Measurements from ENCODE around the gene GALNT8.

DNA sequence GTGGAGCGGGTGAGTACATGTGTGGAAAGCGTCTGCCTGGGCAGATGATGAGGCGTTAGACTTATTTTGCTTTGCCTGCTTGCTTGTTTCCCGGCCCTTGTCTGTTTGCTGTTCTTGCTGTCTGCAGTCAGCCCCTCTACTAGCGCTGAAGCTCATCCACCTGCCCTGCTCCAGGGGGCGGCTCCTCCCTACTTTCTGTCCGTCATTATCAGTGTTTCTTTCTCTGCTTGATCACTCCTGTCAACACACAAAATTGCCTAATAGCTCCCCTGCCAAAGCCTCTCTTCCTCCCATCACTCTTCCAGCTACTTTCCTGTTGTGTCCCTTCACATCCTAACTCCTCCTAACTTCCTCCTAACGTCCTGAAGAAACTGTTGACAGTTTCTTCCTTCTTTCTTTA is 34.9 kb upstream of the GALNT8 start:
- TF ChIP-seq, protein P1, sequence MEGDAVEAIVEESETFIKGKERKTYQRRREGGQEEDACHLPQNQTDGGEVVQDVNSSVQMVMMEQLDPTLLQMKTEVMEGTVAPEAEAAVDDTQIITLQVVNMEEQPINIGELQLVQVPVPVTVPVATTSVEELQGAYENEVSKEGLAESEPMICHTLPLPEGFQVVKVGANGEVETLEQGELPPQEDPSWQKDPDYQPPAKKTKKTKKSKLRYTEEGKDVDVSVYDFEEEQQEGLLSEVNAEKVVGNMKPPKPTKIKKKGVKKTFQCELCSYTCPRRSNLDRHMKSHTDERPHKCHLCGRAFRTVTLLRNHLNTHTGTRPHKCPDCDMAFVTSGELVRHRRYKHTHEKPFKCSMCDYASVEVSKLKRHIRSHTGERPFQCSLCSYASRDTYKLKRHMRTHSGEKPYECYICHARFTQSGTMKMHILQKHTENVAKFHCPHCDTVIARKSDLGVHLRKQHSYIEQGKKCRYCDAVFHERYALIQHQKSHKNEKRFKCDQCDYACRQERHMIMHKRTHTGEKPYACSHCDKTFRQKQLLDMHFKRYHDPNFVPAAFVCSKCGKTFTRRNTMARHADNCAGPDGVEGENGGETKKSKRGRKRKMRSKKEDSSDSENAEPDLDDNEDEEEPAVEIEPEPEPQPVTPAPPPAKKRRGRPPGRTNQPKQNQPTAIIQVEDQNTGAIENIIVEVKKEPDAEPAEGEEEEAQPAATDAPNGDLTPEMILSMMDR (IDR thresholded peaks at IDR 0.05), result no peak
- TF ChIP-seq POLR2A (IDR thresholded peaks at IDR 0.05), result no peak
